HG02610 (cell line): ENCODE data around the gene CWF19L2.
"Not testable (repeated sequence)": the region's sequence is repeated elsewhere in the genome, so short reads cannot be mapped to it uniquely, and the experiment has no call there.

Source experiments
- ATAC-seq: cut with Tn5 transposase; IDR thresholded peaks from one replicate; pipeline ENCODE4 v1.9.1; 2021; ENCODE audit warnings: mild to moderate bottlenecking, moderate library complexity; ENCODE audit not compliant: unreplicated experiment

The CWF19L2 gene

GRCh38 chr11:107439586-107440167 is 17.9 kb downstream of the CWF19L2 start:
- no peak for ATAC-seq

GRCh38 chr11:107438148-107438547 is 19.5 kb downstream of the CWF19L2 start:
- no peak for ATAC-seq

- no peak for ATAC-seq
Observed at GRCh38 chr11:107430525-107430924, 27.1 kb downstream of the CWF19L2 start.

- no peak for ATAC-seq
Observed at GRCh38 chr11:107427569-107428180, 29.9 kb downstream of the CWF19L2 start.

GRCh38 chr11:107413352-107413751 is 44.3 kb downstream of the CWF19L2 start:
- no peak for ATAC-seq

- no peak for ATAC-seq
Observed at GRCh38 chr11:107408762-107409211, 48.8 kb downstream of the CWF19L2 start.

- no peak for ATAC-seq
Observed at GRCh38 chr11:107405260-107405659, 52.4 kb downstream of the CWF19L2 start.

GRCh38 chr11:107401131-107401530 is 56.5 kb downstream of the CWF19L2 start:
- not testable (repeated sequence) for ATAC-seq

- ATAC-seq: no peak
Observed at GRCh38 chr11:107397357-107397756, 60.3 kb downstream of the CWF19L2 start.

GRCh38 chr11:107392611-107393010 is 65.0 kb downstream of the CWF19L2 start:
- no peak for ATAC-seq

GRCh38 chr11:107390701-107391100 is 66.9 kb downstream of the CWF19L2 start:
- not testable (repeated sequence) for ATAC-seq

- ATAC-seq: no peak
Observed at GRCh38 chr11:107387666-107388065, 70.0 kb downstream of the CWF19L2 start.

GRCh38 chr11:107385361-107385981 is 72.2 kb downstream of the CWF19L2 start:
- ATAC-seq: no peak

- no peak for ATAC-seq
Observed at GRCh38 chr11:107384144-107384852, 73.3 kb downstream of the CWF19L2 start.

- ATAC-seq: no peak
Observed at GRCh38 chr11:107372439-107372838, 85.2 kb downstream of the CWF19L2 start.

- ATAC-seq: no peak
Observed at GRCh38 chr11:107370390-107370789, 87.2 kb downstream of the CWF19L2 start.

- no peak for ATAC-seq
Observed at GRCh38 chr11:107359701-107360100, 97.9 kb downstream of the CWF19L2 start.

- ATAC-seq: no peak
Observed at GRCh38 chr11:107357877-107358276, 99.7 kb downstream of the CWF19L2 start.

GRCh38 chr11:107354780-107355179 is 102.8 kb downstream of the CWF19L2 start:
- no peak for ATAC-seq

- peak; percentile 71 for ATAC-seq
Observed at GRCh38 chr11:107337917-107338316, 119.7 kb downstream of the CWF19L2 start.

GRCh38 chr11:107331728-107332127 is 125.9 kb downstream of the CWF19L2 start:
- ATAC-seq: no peak

GRCh38 chr11:107329164-107329563 is 128.5 kb downstream of the CWF19L2 start:
- no peak for ATAC-seq
